Measurements from ENCODE around the gene OBP2B.
"Not testable (repeated sequence)": the region's sequence is repeated elsewhere in the genome, so short reads cannot be mapped to it uniquely, and the experiment has no call there.

- not testable (repeated sequence) for TF ChIP-seq EZH2 (IDR thresholded peaks at IDR 0.05; ENCODE audit: insufficient read depth, poor library complexity, severe bottlenecking); EZH2phosphoT487 (IDR thresholded peaks at IDR 0.05; ENCODE audit: insufficient read depth, low read depth)
Measured at GRCh38 chr9:133231934-133232568, 23.0 kb upstream of the OBP2B start.

Data from GM23248 (cell line).